ENCODE results near the gene MRPS15.

Gene MRPS15

DNA sequence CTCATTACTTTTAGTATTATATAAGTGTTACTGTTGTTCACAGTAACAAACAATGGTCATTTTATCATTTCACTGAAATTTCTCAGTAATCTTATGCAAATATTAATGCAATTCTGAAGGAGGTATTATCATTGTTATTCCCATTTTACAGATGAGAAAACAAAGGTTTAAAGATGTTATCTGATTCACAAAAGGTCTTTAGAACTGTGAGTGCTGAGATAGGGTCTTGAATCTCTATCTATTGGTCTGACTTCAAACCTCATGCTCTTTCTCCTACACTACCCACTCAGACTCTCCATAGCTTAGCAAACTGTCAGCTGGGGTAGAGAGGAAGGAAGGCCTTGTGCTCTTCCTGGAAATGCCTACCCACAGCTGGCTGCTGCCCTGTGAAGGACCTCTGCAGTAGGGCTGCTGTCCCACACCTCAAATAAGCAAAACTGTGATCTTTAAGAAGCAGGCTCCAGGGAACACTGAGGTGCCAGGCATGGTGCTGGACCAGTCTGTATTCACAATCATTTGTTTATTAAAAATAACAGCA lies 7.7 kb downstream of the MRPS15 start:
- DNase-seq = no peak

DNA sequence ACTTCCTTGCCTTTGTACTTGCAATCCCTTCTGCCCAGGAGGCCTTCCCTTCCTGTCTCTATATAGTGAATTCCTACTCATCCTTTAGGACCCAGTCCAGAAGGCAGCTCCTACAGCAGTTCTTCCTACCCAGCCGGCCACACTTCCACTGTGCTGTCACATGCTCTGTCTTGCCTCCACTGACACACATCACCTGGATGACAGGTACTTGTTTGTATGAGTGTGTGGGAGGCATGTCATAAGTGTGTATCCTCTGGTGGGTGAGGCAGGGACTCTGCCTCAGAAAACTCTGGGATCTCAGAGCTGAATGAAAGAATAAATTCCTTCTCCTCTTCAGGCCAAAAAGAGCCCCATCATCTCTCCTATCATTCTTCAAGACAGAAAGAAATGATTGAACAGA lies 8.8 kb downstream of the MRPS15 start:
- DNase-seq = no peak

DNA sequence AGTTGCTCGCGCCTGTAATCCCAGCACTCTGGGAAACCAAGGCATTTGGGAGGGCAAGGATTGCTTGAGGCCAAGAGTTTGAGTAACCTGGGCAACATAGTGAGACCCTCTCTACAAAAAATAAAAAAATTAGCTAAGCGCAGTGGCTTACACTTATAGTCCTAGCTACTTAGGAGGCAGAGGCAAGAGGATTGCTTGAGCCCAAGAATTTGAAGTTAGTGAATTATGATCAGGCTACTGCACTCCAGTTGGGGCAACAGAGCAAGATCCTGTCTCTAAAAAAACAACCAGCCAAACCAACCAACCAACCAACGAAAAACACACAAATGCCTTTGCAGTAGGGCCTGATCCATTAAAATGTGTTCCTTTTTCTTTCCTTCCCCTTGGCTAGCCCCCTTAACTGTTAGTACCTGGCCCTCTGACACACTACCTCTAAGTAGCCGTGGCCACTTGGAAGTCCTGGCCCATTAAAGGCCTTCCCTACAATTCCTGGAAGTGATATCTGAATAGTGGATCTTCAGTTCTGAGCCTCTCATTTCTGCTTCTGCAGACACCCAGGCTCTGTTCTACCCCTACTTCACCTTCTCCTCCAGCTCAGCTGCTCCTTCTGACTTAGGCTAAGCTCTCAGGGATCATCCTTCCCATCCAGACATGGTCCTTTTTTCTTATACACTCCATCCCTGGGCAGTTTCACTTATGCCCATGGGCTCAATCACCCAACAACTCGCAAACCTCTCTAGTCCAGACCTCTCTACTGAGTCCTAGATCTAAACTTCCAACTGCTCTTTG lies 10.4 kb downstream of the MRPS15 start:
- no peak for DNase-seq

DNA sequence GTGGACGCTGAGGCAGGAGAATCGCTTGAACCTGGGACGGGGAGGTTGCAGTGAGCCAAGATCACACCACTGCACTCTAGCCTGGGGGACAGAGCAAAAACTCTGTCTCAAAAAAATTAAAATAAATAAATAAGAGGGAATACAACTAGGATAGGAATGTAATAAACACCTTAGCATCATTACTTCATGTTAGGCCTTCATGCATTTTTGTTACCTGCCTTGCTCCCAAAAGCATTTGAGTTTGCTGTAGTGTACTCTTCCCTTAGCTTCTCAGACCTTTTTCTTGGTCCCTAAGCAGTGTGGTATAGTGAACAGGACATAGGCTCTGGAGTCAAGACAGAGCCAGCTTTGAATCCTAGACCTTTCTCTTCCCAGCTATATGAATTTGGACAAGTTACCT lies 11.1 kb downstream of the MRPS15 start:
- no peak for DNase-seq

DNA sequence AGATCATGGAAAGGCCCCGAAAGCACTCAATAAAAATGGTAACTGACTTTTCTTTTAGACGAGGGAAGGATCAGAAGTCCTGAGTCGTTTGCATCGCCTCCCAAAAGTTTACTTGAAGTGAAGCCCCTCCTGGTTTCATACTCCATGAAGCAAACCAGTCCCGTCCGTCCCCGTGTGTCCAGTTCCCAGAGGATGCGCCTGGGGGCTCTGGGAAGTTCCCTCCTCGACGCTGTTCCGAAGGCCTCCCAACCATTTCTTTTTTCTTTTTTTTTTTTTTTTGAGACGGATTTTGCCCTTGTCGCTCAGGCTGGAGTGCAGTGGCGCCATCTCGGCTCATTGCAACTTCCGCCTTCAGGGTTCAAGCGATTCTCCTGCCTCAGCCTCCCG lies 13.3 kb downstream of the MRPS15 start:
- no peak for DNase-seq

DNA sequence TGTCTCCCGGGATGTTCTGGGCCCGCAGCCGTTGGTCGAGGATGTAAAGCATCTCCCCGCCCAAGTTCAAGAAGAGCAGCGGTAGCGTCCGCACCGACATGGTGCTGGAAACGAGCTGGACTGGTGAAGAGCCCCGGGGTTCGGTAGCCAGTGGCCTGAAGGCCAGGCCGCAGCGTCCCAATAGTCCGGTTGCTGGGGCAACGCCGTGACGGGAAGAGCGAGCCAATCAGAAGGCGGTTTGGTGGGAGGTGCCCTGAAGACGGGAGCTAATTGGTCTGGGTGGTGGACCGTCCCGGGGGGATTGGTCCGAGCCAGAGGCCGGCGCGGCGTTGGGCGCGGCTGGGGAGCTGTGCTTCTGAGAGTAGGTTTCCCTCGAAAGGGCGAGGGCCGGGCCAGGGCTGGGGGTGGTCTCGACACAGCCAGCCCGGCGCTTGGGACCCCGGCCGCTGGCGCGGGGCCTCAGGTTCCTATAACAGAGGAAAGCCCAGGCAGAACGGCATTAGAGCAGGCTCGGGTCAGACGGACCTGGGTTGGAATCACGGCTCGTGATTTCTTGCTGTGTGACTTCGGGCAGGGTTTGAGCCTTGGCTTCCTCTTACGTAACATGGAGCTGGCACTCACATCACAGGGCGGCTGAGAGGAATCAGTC lies 13.8 kb downstream of the MRPS15 start, which contains the start of gene OSCP1:
OSCP1 (minus strand) TSS at position 182 of the 649 bp plus-strand sequence; CDS start at position 100, 82 bp downstream.
- peak; percentile 98 for DNase-seq

DNA sequence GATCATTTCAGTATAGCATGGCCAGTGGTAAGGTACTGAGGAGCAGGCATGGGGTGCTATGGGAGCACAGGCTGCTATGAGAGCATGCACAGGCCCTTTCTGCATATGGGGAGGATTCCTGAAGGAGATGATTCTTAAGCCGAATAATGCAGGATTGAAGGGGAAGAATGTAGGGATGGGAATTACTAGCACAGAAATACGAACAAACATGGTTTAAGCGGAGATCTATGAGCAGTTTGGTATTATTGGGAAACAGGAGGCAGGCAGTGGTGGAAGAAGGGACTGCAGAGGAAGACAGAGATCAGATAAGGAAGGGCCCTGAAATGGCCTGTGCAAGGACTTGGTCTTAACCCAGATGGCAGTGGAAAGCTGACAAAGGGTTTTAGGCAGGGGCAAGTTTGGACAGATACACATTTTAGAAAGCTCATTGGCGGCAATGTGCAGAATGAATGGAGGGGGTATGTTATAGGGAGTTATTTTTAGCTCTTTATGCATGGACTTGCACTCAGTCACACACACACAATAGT lies 15.6 kb downstream of the MRPS15 start:
- no peak for DNase-seq

DNA sequence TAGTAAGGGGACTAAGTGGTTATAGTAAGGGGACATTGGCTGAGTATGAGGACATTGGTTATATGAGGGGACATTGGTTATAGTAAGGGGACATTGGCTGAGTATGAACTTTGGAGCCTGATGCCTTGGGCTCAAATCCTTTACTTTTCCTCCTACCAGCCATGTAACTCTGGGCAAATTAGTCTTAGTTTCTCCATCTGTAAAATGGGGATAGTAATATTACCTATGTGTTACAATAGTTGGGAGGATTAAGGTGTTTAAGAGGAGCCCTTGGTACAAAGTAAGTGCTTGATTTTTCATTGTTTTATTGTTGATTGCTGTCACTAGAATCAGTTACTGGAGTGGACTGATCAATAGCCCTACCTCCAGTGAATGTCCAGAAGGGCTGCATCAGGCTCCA lies 16.7 kb downstream of the MRPS15 start:
- no peak for DNase-seq

DNA sequence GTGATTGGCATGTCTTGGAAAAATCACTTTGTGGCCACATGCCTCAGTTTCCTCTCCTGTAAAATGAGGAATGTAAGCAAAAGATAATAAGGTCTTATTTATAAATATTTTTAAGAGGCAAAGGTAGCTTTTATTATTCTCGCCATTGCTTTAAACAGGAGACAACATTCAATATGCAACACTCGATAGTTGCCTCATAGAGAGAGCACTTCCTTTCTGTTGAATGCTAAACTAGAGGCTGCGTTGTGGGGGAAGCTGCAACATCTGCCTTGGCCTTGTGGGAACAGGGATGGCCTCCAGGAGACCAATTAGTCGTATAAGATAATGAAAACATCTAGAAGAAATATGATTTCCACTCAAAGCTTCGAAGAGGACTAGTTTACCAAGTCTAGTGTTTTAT lies 17.4 kb downstream of the MRPS15 start:
- no peak for DNase-seq

DNA sequence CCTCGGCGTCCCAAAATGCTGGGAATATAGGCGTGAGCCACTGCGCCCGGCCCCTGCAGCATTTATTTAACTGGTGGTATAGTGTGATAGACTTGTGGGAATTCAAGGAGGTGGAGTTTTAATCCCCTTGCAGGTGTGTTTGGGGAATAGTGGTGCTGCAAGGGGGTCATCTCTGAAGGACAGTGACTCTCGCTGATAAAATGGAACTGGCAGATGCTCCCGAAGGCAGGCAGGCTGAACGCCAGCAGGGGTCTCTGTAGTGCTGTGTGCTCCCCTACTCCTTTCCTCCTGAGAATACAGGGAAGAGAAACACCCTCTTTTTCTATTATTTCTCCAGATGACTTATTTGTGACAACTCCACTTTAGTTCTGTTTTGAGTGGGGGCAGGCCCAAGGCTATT lies 17.9 kb downstream of the MRPS15 start:
- DNase-seq = peak; percentile 63

DNA sequence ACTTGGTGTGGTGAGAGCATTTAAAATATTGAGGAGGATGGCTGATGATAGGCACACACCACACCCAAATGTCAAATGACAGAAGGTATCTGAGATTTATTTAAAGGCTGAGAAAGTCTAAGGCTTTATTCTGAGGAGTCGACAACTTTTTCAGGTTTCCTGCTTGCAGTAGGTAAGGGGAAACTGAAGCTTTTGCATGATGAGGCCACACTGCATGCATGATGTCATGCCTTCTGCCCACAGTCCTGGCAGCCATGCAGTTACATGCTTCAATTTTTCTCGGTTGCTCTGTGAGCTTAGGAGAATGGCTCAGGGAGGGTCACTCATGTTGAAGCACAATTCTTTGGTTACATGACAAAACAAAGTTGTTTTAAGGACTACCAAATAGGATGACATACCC lies 20.9 kb downstream of the MRPS15 start:
- no peak for DNase-seq

DNA sequence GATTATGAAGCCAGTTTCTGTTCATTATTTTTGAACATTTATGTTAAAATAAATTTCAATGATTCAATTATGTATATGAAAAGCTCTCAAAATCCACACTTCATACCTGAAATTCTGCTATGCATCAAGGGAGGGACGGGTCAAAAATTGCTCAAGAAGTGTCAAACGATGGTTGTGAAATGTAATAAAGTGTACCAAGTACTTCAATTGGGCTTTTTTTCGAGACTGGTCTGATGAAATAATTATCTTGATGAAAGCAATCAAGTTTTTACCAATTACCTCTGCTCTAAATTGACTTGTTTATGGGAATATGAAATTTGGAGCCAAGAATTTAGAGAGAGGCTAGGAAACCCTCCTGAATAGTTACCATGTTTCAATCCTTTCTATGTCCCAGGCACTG lies 21.8 kb downstream of the MRPS15 start:
- no peak for DNase-seq

DNA sequence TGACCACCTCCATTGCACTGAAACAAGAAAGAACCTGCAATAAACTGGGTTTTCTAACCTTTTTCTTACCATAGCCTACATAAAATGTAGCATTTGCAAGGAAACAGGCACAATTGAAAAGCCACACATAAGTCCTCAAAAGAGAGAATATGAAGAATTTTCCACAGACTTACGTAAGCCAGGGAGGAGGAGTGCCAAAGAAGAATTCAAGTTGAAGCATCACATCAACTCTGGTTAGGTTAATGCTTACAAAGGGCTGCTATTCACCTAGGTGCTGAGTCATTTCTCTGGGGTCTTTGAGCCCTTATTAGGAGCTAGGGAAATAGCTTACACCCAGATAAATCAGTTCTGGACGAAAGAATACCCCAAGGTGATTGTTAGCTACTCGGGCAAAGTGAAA lies 23.5 kb downstream of the MRPS15 start:
- no peak for DNase-seq

DNA sequence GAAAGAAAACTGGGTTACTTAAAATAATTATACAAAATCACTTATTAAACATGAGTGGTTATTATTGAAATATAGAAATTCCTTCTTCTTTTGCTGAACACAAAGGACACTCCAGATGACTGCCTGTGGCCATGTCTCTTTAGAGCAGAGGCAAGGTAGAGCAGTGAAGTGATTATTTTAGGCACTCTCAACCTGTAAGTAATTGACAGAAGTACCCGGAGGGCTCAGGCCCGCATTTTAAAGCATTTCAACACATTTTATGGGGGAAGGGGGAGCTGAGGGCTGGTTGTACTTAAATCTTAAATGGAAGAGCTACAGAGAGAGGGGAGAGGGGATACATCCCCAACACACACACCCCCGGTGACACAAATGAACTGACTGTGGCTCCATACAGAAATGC lies 24.1 kb downstream of the MRPS15 start:
- DNase-seq = no peak

DNA sequence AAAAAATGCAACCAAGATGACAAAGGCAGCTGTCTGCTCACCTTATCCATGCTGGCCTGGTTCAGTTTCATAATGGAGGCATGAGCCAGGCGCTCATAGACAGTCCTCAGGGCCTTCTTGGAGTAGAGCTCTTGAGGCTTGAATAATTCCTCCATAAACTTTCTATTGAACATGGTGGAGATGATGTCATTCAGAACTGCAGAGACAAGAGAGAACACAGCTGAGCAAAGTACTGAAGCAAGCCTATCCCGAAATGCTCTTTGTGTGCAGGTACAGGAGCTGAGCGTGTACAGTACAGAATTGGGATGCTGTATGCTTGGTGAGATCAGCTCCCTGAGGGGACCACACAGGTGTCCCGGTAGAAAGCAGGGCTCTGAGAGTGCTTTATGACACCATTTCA lies 25.5 kb downstream of the MRPS15 start:
- DNase-seq = no peak

DNA sequence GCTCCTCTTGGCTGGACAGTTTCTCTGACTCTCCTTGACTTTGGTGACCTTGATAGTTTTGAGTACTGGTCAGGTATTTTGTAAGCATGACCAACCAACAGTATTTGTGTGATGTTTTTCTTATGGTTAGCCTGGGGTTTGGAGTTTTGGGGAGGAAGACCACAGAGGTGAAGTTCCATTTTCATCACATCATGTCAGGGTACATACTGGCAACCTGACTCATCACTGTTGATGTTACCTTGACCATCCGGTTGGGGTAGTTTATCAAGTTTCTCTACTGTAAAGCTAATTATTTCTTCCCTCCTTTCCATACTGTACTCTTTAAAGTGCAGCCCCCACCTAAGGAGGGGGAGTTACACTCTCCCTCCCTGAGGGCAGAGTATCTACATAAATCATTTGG lies 27.4 kb downstream of the MRPS15 start:
- no peak for DNase-seq

DNA sequence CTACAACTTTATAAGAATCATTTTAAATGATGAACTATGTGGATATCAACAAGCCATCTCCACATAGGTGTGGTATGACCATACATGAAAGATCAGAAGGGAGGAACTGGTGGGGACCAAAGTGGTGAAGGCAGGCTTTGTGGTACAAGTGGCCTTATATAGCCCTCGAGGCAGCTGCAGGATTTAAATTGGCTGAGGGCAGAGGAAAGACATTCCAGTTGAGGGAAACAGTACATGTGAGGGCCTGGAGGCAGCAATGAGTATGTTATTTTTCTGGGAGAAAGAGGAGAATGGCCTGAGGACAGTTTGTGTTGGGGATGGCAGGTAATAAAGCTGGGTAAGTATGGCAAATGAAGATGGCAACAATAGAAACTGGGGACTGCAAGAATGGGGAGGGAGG lies 31.1 kb downstream of the MRPS15 start:
- no peak for DNase-seq

DNA sequence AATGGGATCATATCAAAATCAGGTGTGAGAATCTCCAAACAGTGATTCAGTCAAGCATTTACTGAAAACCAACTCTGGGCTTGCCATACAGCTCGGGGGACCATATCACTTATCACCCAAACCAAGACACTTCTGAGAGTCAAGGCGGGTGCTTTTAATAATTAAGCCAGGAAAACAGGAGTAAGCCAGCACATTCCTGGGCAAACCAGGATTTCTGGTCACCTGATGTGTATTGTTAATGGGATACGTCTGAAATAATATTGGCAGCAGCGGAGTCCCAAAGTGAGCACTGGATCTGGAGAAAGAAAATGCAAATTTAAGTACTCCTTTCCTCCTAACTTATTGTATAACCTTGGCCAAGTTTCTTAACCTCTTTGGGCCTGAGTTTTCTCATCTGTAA lies 31.6 kb downstream of the MRPS15 start:
- no peak for DNase-seq

DNA sequence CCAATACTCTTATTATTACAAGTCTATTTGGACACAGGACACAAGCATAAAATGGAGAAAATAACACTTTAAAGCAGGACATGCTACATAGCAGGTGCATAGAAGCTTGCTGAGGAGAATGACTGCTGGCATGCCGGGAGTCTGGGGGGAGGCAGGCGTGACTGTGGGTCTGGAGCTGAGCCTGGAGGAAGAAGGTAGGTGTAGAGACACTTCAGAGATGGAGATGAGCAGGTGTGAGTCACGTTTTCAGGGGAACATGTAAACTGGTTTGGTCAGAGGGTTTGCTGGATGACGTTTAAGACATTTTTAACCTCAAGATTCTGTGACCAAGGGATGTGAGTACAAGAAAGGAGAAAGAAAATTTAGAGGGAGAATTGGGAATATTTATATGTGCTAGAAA lies 38.4 kb downstream of the MRPS15 start:
- no peak for DNase-seq

DNA sequence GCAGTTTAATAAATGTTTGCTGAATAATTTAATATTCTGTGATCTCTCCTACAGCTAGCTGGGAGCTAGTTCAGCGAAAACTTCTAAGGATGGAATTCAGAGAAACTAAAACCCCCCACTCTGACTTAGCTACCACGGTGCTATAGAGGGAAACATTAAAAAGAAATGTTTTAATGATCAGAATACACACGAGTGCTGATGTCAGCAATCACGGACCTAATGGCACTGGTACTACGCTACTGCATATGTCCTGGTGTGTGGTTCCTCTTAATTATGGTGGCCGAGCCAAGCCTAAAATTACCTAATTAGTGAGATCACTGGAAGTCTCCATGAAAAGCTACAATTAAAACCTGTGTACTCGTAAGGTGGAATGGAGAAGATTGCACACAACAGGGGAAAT lies 42.5 kb downstream of the MRPS15 start:
- DNase-seq = no peak

DNA sequence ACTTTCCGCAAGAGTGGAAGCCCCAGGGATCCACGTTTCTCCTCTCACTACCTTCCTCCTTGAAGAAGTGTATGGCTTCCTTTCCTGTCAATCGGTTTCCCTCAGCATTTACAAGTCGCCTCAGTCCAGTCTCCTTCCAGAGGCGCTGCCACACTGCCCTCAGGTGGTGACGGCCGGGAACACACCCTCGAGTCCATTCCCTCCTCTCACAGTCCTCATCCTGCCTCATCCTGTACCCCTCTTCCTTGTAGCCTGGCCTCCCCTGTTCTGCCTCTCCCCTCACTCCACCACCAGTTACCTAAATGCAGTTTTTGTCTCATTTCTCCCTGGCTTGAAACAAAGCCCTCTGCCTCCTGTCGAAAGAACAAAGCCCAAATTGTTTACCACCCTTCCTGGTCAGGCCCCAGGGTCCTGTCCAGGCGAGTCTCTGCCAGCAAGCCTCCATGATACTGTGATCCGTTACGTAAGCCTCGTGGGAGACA lies 43.3 kb downstream of the MRPS15 start:
- DNase-seq = peak; percentile 63

DNA sequence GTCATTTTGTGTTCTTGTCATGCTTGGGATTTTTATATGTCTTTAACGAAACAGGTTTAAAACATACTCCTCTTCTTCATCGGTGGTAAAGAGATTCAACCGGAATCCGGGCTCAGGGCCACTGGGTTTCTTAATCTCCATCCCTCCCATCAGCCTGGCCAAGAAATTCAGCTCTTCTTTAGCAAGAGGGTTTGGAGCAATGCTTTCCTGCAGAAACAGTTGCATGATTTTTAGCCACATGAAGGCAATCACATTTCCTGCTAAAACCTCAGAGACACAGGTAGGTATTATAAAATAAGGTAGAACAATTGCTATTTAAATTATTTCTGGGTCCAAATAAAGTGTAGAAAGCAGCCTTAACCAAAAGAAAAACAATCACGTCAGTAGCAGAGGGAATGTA lies 43.8 kb downstream of the MRPS15 start:
- no peak for DNase-seq

DNA sequence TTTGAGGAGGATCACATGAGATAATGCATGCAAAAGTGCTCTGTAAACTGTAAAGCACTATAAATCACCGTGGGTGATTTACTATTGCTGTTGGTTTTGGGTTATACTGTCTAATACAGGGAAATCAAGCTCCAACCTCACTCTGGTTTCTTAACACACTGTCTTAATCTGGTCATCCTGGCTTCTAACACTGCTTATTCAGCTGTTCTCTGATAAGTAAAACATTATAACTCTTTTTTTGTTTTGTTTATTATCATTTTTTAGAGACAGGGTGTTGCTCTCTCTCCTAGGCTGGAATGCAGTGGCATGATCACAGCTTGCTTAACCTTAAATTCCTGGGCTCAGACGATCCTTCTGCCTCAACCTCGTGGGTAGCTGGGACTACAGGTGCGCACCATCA lies 44.6 kb downstream of the MRPS15 start:
- DNase-seq = no peak

DNA sequence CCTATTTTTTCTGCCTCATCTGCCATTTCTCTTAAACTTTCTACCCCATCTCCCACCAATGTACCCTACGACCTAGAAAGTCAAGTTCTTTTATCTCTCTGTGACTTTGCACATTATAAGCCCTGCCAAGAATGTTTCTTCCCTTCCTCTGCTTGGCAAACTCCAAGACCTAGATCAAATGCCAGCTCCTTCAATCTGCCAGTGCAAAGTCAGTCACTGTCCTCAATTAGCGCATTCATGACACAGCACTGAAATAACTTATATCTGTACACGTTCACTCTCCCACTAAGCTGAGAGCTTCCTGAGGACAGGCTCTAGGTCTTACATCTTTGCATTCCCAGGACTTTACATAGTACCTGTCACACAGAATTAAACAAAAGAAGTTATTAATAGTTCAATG lies 45.0 kb downstream of the MRPS15 start:
- DNase-seq = no peak
